Nucleus accumbens (tissue), 56 donors: Measurements from ENCODE around the gene SLC22A23.
A peak's percentile ranks its signal among the peaks of the same experiment; 100 is the strongest.
"Not testable (repeated sequence)": the region's sequence is repeated elsewhere in the genome, so short reads cannot be mapped to it uniquely, and the experiment has no call there.

Experiments used
- DNase-seq, 56 donors: peaks; one replicate each; lab custom pipeline; 2025; lab: John Stamatoyannopoulos, UW

Gene SLC22A23

DNA sequence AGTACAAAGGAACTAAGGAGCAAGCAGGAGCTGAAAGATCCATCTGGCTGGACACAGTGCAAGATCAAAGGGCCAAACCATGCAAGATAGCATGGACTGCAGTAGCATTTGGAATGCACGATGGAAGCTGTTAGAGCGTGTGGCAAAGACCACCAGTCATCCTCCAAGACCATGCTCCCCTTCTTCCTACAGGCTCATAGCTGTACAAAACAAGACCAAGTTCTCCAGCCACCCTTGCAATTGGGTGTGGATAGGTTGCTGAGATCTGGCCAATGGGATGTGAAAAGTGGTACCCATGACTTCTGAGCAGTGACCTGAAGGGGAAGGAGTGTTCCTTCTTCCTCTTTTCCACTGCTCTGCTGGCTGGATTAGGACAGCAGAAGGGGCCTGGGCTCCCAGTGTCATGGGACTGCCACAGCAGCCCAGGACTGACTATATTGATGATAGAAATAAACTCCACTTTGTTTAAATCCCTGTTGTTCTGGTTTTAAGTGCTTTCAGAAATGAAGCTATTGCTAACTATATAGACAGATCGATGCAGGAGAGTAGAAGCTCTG lies 64.9 kb downstream of the SLC22A23 start:
- no peak for DNase-seq

DNA sequence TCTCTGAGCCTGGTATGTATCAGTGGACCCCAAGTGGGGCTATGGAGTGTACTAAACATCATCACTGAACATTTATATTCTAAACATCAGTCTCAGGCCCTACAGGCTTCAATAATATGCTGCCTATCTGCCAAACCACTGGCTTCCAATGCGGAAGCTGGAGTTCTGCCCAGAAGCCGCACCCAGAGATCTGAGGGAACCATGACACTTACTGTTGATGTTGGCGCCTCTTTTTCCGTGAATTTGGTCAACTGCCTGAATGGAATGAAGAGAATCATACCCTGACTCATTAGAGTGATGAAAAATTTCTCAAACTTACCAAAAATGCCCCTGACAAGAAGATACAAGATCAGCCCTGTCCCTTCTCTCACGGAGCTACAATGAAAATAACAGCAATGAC lies 66.2 kb downstream of the SLC22A23 start:
- peak in 14 of 56 donors; percentile 24 to 68 (median 36) for DNase-seq

DNA sequence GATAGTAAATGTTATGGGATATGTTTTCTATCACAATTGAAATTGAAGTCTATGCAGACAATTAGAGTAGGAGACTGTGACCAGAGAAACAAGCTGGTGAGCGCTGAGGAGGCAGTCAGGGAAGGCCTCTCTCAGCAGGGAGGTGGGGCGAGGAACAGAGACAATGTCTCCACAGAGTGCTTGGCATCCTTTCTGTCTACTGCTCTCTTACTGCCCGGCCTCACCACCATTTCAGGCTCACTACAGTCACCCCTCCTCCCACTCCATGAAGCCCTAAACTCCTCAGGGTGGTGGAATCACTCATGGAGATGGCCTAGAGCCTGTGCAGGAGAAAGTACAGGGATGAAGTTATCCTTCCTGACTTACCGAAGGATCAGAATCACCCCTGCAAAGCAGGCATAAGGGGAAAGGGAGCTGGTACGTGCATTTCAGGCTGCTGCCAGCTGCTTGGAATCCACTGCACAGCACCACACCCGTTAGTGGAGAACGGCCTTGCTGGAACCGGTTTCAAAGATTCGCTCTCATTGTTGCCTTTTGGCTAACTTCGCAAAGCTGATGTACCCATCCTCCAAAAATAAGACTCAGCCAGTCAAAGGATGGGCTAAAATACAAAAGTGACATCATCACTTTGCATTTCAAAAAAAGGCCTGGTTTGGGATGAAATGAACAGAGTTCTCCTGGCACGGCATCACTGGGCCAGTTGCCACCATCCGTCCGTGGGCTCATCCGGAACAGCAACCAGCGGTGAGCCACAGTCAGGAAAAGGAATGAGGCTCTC lies 67.3 kb downstream of the SLC22A23 start:
- DNase-seq: peak in 31 of 56 donors; percentile 15 to 80 (median 55)

DNA sequence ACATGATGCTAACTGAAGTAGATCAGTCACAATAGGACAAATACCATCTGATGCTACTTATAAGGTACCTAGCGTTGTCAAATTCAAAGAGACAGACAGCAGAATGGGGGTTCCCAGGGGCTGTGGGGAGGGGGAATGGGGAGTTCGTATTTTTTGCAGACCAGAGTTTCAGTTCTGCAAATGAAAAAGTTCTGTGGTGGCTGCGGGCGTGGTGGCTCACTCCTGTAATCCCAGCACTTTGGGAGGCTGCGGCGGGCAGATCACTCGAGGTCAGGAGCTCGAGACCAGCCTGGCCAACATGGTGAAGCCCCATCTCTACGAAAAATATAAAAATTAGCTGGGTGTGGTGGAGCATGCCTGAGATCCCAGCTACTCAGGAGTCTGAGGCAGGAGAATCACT lies 68.1 kb downstream of the SLC22A23 start:
- no peak for DNase-seq

DNA sequence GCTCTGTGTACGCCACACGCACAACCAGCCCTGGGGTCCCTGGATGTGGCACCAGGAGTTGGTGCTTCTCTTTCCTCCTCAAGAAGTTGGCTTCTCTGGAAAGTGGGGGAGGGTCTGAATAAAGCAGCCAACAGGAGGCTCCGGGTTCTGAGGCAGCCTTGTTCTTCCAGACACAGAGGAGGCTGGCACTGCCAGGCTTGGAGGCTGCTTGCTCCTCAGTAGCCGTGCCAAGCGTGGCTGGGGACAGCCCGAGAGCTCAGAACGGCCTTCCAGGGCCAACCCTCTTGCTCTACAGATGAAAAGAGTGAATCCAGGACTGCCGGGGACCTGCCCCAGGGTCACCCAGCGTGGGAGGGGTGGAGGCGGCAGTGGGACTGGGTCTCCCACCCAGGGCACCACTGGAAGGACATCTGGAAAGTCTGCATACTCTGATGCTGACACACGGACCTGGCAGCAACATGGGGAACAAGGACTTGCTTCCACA lies 70.4 kb downstream of the SLC22A23 start:
- DNase-seq: peak; percentile 46 to 98 (median 88)

DNA sequence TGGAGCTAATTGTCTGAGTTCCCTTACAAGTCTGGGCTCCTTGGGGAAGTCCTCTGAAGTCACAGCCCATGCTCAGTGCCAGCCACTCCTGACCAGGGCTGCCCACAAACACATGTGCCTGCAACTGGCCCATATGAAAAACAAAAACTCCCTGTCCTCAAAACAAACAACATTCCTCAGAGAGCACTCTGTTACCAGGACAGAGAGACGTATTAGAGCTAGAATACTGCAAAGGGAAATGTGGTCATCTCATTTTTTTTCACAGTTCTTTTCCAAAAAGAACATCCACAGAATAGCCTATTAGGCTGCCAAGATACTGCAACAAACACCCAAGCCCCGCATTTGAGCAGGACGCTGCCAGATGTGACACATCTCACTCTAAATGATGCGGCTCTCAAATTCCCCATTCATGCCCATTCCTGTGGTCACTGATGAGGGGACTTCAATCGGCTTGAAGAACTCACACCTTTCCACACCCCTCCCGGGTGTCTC lies 71.1 kb downstream of the SLC22A23 start:
- DNase-seq: peak in 51 of 56 donors; percentile 29 to 91 (median 77)

DNA sequence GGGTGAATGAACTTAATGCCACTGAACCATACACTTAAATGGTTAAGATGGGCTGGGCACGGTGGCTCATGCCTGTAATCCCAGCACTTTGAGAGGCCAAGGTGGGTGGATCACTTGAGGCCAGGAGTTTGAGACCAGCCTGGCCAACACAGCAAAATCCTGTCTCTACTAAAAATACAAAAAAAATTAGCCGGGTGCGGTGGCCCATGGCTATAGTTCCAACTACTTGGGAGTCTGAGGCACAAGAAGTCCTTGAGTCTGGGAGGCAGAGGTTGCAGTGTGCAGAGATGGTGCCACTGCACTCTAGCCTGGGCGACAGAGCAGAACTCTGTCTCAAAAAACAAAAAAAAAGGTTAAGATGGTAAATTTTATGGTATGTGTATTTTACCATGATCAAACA lies 71.7 kb downstream of the SLC22A23 start:
- DNase-seq: not testable (repeated sequence)

DNA sequence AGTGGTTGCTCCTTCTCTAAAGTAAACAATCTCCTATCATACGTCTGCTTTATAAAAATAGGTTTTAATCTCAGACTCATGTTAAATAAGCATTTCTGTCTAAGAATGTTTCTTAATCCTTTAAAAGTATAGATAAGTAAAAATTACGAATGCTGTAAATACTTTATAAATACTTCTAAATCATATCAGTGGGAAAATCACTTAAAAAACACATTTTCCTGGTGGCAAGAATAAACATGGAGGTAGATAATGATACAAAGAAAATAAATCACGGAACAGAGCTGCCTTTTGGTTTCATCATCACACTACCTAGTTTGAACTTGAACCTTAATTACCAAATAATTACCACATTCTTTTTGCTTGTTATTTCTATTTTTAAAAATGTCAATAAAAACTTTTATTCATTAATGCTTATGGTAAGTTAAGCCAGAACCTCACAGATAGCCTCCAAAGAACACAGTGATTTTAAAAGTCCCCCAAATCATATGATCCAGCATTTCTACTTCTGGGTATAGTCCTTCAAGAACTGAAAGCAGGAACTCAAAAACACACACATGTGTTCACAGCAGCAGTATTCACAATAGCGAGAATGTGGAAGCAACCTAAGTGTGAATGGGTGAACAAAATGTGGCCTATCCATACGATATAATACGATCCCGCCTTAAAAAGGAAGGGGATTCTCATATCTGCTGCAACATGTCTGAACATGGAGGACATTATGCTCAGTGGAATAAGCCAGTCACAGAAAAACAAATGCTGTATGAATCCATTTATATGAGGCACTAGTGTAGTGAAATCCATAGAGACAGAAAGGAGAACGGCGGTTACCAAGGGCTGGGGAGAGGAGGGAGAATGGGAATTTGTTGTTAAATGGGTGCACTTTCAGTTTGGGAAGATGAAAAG lies 72.4 kb downstream of the SLC22A23 start:
- no peak for DNase-seq

DNA sequence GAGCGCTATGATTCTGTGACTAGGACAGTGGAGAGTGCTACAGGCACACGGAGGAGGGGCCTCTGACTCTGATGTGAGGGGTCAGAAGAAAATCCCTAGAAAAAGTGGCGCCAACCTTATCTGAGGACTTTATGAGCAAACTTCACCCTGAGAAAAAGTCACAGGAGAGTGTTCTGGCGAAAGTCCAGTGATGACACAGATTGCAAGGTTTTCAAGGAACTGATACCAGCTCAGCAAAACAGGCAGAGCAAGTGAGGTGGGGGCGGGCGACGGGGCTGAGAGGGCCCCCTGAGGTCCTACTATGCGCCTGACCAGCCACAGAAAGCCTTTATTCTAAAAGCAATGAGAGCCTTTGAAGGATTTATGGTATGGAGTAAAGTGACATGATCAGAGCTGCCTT lies 73.3 kb downstream of the SLC22A23 start:
- peak in 1 of 56 donors; percentile 28 for DNase-seq

DNA sequence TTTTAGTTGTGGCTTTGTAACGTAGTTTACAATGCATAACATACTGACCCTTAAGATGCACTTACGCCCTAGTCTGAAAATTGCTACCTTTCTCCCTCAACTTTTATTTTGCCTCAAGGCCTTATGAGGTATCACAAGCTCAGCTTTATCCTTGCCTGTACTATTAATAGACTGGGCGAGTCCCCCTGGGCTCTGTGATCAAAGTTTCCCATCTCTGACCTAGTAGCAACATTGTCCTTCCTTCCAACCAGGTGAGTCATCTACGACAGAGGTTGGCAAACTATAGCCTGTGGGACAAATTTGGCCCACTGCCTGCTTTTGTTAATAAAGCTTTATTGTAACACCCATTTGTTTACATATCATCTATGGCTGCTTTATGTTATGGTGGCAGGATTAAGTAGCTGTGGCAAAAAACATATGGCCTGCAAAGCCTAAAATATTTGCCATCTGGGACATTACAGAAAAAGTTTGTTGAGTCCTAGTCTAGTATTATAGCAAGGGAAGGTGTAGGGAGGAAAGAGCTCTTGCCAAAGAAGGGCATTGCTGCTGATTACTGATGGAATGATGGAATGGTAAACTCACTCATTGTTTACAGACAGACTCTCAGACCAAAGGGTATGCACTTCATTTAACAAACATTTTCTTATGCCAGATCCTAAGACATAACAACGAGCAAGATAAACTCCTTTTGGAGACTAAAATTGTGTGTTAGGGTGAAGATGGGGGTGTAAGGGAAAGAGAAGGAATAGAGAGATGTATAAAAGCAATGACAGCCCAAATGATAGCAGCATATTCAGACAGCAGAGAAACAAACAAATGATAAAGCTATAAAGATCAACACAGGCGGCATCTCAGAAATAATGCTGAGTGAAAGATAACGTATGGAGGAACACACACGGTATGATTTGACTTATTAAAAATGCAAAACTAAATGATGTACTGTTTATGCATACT lies 74.2 kb downstream of the SLC22A23 start:
- DNase-seq: no peak

DNA sequence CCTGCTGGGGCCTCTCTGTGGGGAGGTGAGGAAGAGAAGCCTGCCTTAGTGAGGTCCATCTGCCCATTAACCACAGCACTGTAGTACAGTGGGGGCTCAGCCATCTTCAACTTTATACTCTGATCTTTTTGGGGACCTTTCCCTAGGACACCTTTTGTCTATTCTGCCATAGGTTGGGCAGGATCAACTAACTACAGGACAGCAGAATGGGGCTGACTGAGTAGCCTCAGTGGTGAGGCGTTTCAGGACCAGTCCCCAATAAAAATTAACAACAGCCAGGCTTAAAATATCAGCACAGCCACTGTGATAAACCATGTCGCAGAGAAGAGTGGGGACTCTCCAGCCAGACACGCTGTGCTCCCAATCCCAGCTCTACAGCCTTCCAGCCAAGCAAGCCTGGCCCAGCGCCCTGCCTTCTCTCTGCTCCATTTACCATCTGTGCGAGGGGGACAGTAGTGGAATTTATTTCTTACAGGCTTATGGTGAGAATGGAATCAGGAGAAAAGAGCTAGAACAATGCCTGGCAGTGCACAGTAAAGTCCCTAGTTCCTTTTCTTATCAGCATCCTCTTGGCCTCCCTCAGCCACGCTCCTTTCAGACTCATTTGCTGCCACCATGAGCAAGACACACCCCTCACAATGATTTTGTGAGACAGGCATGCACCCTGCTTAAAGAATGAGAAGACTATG lies 75.5 kb downstream of the SLC22A23 start:
- DNase-seq: peak in 49 of 56 donors; percentile 25 to 88 (median 67)

DNA sequence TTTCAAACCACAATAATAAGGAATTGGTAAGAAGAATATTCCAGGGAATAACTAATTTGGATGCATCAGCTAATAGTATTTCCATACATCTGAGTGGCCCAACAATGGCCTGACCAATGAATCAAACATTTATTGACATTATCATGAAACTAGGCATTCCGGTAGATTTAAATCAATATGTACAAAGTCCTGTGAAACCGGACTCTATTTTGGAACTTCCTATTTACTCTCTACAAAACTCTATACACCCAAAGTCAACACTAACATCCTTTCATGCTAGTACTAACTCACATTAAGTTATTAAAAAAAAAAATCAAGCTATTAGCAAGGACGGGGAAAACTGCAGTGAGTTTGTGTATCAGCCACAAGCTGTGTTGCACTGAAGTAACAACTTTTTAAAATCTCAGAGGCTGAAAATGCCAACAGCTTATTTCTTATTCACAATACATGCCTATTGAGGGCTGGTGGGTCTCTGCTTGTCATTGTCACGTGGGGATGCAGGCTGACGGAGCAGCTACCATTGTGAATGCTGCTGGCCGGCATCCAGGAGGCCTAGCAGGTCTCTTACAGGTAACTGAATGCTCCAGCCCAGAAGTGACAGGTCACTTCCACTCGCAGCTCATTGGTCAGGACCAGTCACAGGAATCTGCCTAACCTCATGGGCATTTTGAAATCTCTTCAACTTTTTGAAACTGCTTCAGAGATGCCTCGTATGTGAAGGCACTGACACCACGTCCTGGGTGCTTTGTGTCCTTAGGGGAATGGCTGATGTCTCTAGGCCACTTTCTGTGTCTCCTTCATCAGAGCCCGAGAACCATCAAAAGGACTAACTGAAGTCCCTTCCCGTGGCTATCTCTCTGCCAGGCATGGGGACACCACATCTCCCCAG lies 76.3 kb downstream of the SLC22A23 start:
- DNase-seq: peak in 5 of 56 donors; percentile 11 to 55 (median 24)

DNA sequence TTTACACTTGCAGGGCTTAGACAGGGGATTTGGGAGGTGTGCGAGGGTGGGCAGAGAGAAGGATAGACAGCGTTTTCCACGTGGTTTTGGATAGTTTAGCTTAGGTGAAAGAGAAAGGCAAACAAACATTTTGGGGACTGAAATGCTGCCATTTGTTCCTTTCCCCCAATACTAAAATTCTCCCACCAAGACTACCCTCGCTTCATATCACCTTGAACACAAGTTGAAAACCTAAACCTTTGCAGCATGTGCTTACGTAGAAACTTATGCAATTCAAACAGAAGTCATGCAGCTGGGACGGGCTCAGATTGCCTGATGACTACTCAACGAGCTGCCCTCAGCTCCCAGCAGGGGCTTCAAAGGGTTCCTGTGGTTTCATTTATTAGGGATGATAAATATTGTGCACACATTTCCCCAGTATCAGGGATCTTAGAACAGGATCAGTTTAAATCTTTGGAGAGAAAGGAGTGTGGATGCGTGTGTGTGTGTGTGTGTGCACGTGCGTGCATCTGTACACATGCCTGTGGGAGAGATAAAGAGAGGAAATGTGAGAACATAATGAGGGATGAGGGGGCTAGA lies 77.3 kb downstream of the SLC22A23 start:
- no peak for DNase-seq

DNA sequence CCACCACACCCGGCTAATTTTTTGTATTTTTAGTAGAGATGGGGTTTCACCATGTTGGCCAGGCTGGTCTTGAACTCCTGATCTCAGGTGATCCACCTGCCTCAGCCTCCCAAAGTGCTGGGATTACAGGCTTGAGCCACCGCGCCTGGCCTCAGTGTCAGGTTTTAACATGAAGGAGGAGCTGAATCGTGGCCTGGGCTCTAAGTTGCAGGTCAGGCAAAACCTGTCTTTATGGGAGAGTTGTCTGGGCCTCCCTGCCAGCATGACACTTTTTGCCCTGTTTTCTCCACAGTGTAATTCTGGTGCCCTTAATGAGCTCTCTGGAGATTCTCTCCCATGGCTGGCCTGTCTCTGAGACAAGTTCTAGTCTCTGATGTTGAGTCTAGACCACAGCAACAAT lies 78.0 kb downstream of the SLC22A23 start:
- DNase-seq: not testable (repeated sequence)

DNA sequence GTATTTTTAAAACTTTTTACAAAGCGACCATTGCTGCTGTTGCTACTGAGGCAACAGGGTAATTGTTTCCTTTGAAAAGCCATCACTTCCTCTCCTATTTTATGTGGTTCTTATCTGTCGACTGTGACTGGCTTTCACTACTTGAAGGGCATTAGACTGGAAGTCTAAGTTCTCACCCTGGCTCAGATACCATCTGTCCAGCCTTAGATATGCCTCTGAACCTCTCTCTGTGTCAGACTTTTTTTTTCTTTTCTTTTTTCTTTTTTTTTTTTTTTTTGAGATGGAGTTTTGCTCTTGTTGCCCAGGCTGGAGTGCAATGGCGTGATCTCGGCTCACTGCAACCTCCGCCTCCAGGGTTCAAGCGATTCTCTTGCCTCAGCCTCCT lies 78.5 kb downstream of the SLC22A23 start:
- DNase-seq: not testable (repeated sequence)

DNA sequence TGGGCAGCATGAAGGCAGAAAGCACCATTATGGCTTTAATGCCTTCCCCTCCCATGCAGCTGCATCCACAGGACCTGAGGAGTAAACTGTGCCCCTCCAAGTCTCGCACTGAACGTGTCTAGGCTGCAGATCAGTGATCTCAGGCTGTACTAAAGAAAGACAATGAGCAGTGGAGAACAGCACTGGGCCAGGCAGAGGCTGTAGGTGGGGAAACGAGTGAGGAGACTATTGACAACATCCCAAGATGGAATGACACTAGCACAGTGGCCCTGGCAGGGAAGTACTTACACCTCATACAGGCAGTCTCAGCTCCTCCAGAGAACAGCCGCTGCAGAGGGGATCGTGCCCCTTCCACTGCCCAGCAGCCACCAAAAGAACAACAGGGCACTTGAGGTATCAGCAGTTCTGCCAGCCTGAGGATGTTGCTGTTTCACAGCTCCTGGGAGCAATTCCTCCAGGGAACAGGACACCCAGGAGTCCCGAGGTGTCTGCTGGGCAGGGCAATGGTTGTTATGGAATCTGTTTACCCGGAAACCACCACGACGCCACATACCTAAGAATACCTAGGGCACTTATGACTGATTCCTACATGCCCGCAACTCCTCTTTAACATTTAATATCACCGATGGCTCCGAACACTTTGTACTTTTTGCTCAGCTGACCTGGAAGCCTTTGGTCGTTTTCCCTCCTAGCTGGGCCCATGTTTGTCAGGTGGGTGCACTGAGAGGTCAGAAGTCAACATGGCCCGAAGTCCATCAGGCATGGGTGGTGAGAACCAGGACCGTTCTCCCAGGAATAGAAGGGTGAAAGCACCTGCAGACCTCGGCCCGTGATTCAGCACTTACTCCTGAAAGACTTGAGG lies 79.1 kb downstream of the SLC22A23 start:
- peak in 3 of 56 donors; percentile 22 to 45 (median 29) for DNase-seq
